Measurements from ENCODE around the gene NLRP7. TPM values are rescaled to one million over a fixed set of nuclear protein-coding genes. Genes with fewer than 3 reads are reported as not detected.

The NLRP7 gene
- total RNA-seq, 1 donor from 2014 or later, result not detected

- no peak for DNase-seq (ENCODE audit: extremely low read depth, low read depth, low spot score)
These were observed 69.9 kb downstream of the NLRP7 start for GRCh38 chr19:54877471-54877870.

- no peak for DNase-seq (ENCODE audit: extremely low read depth, low read depth, low spot score)
These were observed 71.8 kb downstream of the NLRP7 start for GRCh38 chr19:54875506-54875905.

- DNase-seq (ENCODE audit: extremely low read depth, low read depth, low spot score), result no peak
These were observed 73.3 kb downstream of the NLRP7 start, which contains the start of gene FCAR for GRCh38 chr19:54873990-54874389. FCAR (plus strand) TSS chr19:54874235; CDS start chr19:54874290, 55 bp downstream.

Other genes starting within 250 kb of the NLRP7 start
- gene KIR3DL3, start 223.1 kb downstream of the NLRP7 start, total RNA-seq, result not detected in 2 replicates
- not detected in 2 replicates for gene KIR2DL3, start 209.0 kb downstream of the NLRP7 start, total RNA-seq
- not detected in 2 replicates for gene KIR2DL1, start 177.7 kb downstream of the NLRP7 start, total RNA-seq
- gene KIR2DL4, start 143.9 kb downstream of the NLRP7 start, total RNA-seq, result 0.41 TPM in 1 of 2 replicates, not detected in the other
- gene KIR3DL1, start 131.1 kb downstream of the NLRP7 start, total RNA-seq, result not detected in 2 replicates
- gene KIR2DS4, start 114.9 kb downstream of the NLRP7 start, total RNA-seq, result not detected in 2 replicates
- gene KIR3DL2, start 97.1 kb downstream of the NLRP7 start, total RNA-seq, result not detected in 2 replicates
- gene FCAR, start 73.3 kb downstream of the NLRP7 start, total RNA-seq, result 1.1 TPM in 1 of 2 replicates, not detected in the other
- gene NCR1, start 41.4 kb downstream of the NLRP7 start, total RNA-seq, result not detected in 2 replicates
- gene NLRP2, start 18.8 kb upstream of the NLRP7 start, total RNA-seq, result 12.3 and 15.1 TPM in 2 replicates
- not detected in 2 replicates for gene GP6, start 90.7 kb upstream of the NLRP7 start, total RNA-seq
- 7.5 and 13.1 TPM in 2 replicates for gene RDH13, start 115.6 kb upstream of the NLRP7 start, total RNA-seq
- gene EPS8L1, start 128.3 kb upstream of the NLRP7 start, total RNA-seq, result 10.6 and 20.4 TPM in 2 replicates
- 108 and 137 TPM in 2 replicates for gene PPP1R12C, start 170.1 kb upstream of the NLRP7 start, total RNA-seq
- 1.5 TPM in 1 of 2 replicates, not detected in the other for gene TNNT1, start 201.7 kb upstream of the NLRP7 start, total RNA-seq
- not detected in 2 replicates for gene TNNI3, start 210.2 kb upstream of the NLRP7 start, total RNA-seq
- gene DNAAF3, start 219.1 kb upstream of the NLRP7 start, total RNA-seq, result 1.6 and 1.7 TPM in 2 replicates
- gene SYT5, start 232.8 kb upstream of the NLRP7 start, total RNA-seq, result 0.06 and 0.92 TPM in 2 replicates